ENCODE measurements around the gene ARSG. TPM values are rescaled to one million over a fixed set of nuclear protein-coding genes. Genes with fewer than 3 reads are reported as not detected.
A peak's percentile ranks its signal among the peaks of the same experiment; 100 is the strongest.

ARSG gene
- total and polyA plus RNA-seq, 4 experiments from 2014 or later = 10.4 to 19.1 (median 13.1) TPM

DNA sequence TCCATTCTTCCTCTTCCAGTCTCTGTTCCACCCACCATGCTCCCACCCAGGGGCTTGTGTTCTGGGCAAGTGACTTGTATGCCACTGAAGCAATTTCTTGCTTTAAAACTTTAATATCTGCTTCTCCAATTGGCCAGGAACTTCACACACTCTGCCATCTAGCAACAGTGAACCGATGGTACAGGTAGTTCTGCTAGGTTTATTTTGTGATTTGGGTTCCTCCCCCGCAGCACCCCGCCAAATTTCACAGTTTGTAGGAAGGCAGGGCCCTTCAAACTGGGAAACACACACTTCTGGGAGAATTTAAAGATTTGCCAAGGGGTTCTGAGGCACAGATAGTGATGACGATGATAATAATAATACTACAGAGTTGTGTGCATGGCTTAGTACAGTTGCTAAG lies 3.3 kb downstream of the ARSG start:
- Mint-ChIP-seq H3K36me3 (peaks cover 0 to 4% of the 10 kb centered on the region in 2 donors), H3K9me3 (no peaks in the 10 kb centered on the region), H3K27me3 (no peaks in the 10 kb centered on the region), H3K4me3 (peak overlapping the region in 5 of 8 donors; percentile 47 to 77 (median 64)), H3K4me1 (peaks cover 44 to 85% (median 60%) of the 10 kb centered on the region in 4 donors), H3K27ac (peak overlapping the region in 5 of 7 donors; percentile 64 to 95 (median 87))
- ChIA-PET CTCF (ENCODE audit: partially characterized antibody) (interaction anchor here (1.3 kb wide), 1 partner anchor 120 kb away, joined by 3 read pairs; no protein-coding TSS in a partner anchor), POLR2A (ENCODE audit: partially characterized antibody) (interaction anchor here (9.1 to 9.3 kb wide), 2 partner anchors 53 to 60 kb away, joined by 149 to 151 read pairs; no protein-coding TSS in a partner anchor)
- peaks cover 72% of the 10 kb centered on the region for H3K4me1 ChIP-seq (ENCODE audit: insufficient read depth, low read length)
- no peak overlapping the region for H3K27ac ChIP-seq (ENCODE audit: low read depth, low read length)
- no peak for DNase-seq
- no peaks in the 10 kb centered on the region for H3K27me3 ChIP-seq (ENCODE audit: insufficient read depth, low read length)
- no peak overlapping the region for H3K4me3 ChIP-seq (ENCODE audit: low read length in 2 of 2)
- H3K9me3 ChIP-seq (ENCODE audit: control insufficient read depth in 1 of 2, low read length in 2 of 2) = no peaks in the 10 kb centered on the region
- intact Hi-C loops (cut with micrococcal nuclease) = loop anchor here (5.0 kb wide), 2 partner anchors 47 to 112 kb away; partner anchors contain the start of gene AMZ2
- H3K36me3 ChIP-seq (ENCODE audit: insufficient read depth, low read length) = no peaks in the 10 kb centered on the region

DNA sequence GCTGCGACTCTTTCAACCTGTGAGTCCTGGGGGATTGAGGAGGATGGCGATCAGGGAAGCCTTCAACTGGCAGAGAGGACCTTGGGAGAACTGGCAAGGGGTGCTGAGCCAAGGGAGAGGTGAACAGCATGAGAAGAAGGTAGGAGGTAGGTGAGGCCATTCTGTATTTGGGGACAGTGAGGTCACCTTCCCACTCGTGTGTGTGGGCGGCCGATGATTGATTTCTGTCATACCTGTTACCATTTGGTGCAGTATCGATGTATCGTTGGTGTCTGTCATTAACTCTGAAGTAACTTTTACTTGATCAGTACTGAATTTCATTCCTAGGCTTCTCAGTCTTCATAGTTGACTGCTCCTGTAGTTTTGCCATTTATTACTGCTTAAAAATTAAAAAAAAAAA lies 3.8 kb downstream of the ARSG start:
- ChIA-PET POLR2A (ENCODE audit: partially characterized antibody) (interaction anchor here (3.3 kb wide), 1 partner anchor 50 kb away, joined by 31 read pairs; no protein-coding TSS in a partner anchor), CTCF (ENCODE audit: partially characterized antibody) (no interaction called here)
- Histone ChIP-seq H3K36me3 (ENCODE audit: insufficient read depth, low read length) (no peaks in the 10 kb centered on the region), H3K27me3 (ENCODE audit: insufficient read depth, low read length) (no peaks in the 10 kb centered on the region), H3K9me3 (ENCODE audit: control insufficient read depth in 1 of 2, low read length in 2 of 2) (no peaks in the 10 kb centered on the region), H3K4me1 (ENCODE audit: insufficient read depth, low read length) (peaks cover 67% of the 10 kb centered on the region), H3K4me3 (ENCODE audit: low read length in 2 of 2) (no peak overlapping the region), H3K27ac (ENCODE audit: low read depth, low read length) (no peak overlapping the region)
- DNase-seq = no peak
- H3K27me3 Mint-ChIP-seq = no peaks in the 10 kb centered on the region
- H3K27ac Mint-ChIP-seq = peak overlapping the region; percentile 60 to 95 (median 85)
- H3K36me3 Mint-ChIP-seq = peaks cover 0 to 4% of the 10 kb centered on the region in 2 donors
- peak overlapping the region in 6 of 8 donors; percentile 21 to 77 (median 58) for H3K4me3 Mint-ChIP-seq
- H3K9me3 Mint-ChIP-seq = no peaks in the 10 kb centered on the region
- H3K4me1 Mint-ChIP-seq = peaks cover 40 to 85% (median 57%) of the 10 kb centered on the region in 4 donors
- intact Hi-C loops (cut with micrococcal nuclease) = no loop called here

DNA sequence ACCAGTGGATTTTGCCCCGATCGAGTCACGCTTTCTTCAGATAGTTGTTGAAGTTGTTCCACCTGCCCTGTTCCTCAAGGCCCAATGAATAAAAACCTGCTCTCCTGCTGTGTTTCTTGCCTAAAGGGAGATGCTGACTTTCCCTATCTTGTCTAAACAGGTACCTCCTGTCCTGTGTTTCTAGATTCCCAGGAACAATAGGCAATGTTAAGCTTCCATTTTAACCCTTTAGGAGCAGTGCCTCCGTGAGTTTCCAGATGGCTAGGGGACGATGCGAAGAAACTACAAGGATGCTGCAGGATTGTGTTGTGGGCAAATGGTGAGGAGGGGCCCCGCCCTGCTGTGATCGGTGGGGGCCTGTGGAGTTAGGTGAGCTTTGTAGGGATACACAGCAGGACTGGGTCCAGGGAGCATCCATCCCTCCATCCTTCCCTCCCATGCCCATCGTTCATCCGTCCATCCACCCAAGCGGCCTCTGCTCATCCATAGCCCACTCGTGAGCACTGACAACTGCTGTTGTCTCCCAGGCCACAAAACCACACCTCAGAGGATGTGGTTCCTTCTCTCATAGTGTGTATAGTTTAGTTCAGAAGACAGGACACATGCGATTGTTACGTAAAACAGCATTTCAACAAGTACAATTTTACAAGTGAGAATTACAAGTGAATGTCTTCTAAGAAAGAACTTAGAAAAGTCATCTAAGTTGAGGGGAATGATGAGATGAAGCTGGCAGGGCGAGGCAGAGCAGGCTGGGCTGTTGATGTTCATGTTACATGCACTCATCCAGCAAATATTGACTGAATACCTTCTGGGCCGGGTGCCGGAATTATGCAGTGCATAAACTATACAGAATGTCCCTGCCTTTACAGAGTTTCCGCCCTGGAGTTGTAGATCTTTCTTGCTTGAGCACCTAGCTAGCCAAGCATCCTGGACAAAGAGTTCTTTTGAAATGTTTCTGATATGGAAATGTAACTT lies 5.2 kb downstream of the ARSG start:
- ChIA-PET CTCF (ENCODE audit: partially characterized antibody) (interaction anchor here (0.6 to 2.1 kb wide), 12 partner anchors 10 to 159 kb away, joined by 3 to 7 read pairs (median 4); no protein-coding TSS in a partner anchor), POLR2A (ENCODE audit: partially characterized antibody) (interaction anchor here (0.6 to 3.3 kb wide), 25 partner anchors 11 to 162 kb away, joined by 3 to 31 read pairs (median 4); partner anchors contain the start of gene AMZ2)
- H3K27ac ChIP-seq (ENCODE audit: low read depth, low read length) = peak overlapping the region; percentile 64
- peak overlapping the region in 1 of 2 donors; percentile 49 for H3K4me3 ChIP-seq (ENCODE audit: low read length in 2 of 2)
- intact Hi-C loops (cut with micrococcal nuclease) = loop anchor here (1.0 kb wide), 1 partner anchor 60 kb away; no protein-coding TSS in a partner anchor
- Mint-ChIP-seq H3K9me3 (no peaks in the 10 kb centered on the region), H3K27me3 (no peaks in the 10 kb centered on the region), H3K4me3 (peak overlapping the region; percentile 79 to 90 (median 87)), H3K27ac (peak overlapping the region; percentile 83 to 99 (median 96)), H3K4me1 (peaks cover 38 to 82% (median 62%) of the 10 kb centered on the region in 4 donors), H3K36me3 (no peaks in the 10 kb centered on the region)
- H3K36me3 ChIP-seq (ENCODE audit: insufficient read depth, low read length) = no peaks in the 10 kb centered on the region
- no peaks in the 10 kb centered on the region for H3K27me3 ChIP-seq (ENCODE audit: insufficient read depth, low read length)
- no peaks in the 10 kb centered on the region for H3K9me3 ChIP-seq (ENCODE audit: control insufficient read depth in 1 of 2, low read length in 2 of 2)
- peaks cover 66% of the 10 kb centered on the region for H3K4me1 ChIP-seq (ENCODE audit: insufficient read depth, low read length)
- peak; percentile 79 to 88 (median 85) for DNase-seq

DNA sequence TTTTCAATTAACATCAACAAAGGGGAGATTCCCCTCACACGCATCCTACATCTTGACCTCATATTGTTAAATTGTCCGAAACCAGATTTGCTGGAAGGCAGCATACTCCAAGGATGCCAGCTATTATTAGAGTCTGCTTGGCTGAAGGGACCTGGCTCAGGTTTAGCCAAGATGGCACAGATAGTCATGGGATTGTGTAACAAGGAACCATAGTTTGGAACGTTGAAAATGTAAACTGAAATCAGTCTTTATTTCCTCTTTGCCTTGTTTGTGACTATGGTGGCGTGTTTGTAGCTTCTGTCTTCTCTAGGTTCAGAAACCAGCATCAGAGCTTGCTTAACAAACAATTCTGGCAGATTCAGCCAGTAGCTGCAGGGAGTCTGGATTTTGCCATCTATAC lies 5.9 kb downstream of the ARSG start:
- peaks cover 44 to 85% (median 69%) of the 10 kb centered on the region in 4 donors for H3K4me1 Mint-ChIP-seq
- peak overlapping the region in 1 of 2 donors; percentile 49 for H3K4me3 ChIP-seq (ENCODE audit: low read length in 2 of 2)
- no peaks in the 10 kb centered on the region for H3K27me3 ChIP-seq (ENCODE audit: insufficient read depth, low read length)
- peak overlapping the region; percentile 83 to 99 (median 96) for H3K27ac Mint-ChIP-seq
- ChIA-PET POLR2A (ENCODE audit: partially characterized antibody) (interaction anchor here (0.6 to 3.3 kb wide), 26 partner anchors 11 to 159 kb away, joined by 3 to 31 read pairs (median 4); partner anchors contain the start of gene AMZ2), CTCF (ENCODE audit: partially characterized antibody) (interaction anchor here (0.6 to 2.1 kb wide), 11 partner anchors 9 to 159 kb away, joined by 3 to 7 read pairs (median 5); no protein-coding TSS in a partner anchor)
- H3K36me3 Mint-ChIP-seq = peaks cover 0 to 4% of the 10 kb centered on the region in 2 donors
- H3K36me3 ChIP-seq (ENCODE audit: insufficient read depth, low read length) = no peaks in the 10 kb centered on the region
- H3K4me1 ChIP-seq (ENCODE audit: insufficient read depth, low read length) = peaks cover 66% of the 10 kb centered on the region
- intact Hi-C loops (cut with micrococcal nuclease) = no loop called here
- no peaks in the 10 kb centered on the region for H3K9me3 ChIP-seq (ENCODE audit: control insufficient read depth in 1 of 2, low read length in 2 of 2)
- H3K27me3 Mint-ChIP-seq = no peaks in the 10 kb centered on the region
- peak overlapping the region; percentile 64 for H3K27ac ChIP-seq (ENCODE audit: low read depth, low read length)
- DNase-seq = no peak
- no peaks in the 10 kb centered on the region for H3K9me3 Mint-ChIP-seq
- H3K4me3 Mint-ChIP-seq = peak overlapping the region; percentile 79 to 90 (median 87)

DNA sequence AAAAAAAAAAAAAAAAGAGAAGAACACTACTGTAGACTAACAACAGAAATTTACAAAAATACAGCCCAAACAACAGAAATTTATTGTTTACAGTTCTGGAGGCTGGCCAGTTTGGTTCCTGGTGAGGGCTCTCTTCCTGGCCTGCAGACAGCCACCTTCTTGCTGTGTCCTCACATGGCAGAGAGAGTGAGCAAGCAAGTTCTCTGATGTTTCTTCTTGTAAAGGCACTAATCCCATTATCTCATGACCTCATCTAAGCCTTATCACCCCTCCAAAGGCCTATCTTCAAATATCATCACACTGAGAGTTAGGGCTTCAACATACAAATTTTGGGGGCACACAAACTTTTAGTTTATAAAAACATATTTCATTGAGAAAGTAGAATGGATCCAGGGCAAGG lies 7.3 kb downstream of the ARSG start:
- no peaks in the 10 kb centered on the region for H3K27me3 ChIP-seq (ENCODE audit: insufficient read depth, low read length)
- peak overlapping the region in 3 of 8 donors; percentile 7 to 35 (median 24) for H3K4me3 Mint-ChIP-seq
- H3K9me3 Mint-ChIP-seq = no peaks in the 10 kb centered on the region
- peak overlapping the region in 6 of 7 donors; percentile 22 to 83 (median 75) for H3K27ac Mint-ChIP-seq
- no peak overlapping the region for H3K4me3 ChIP-seq (ENCODE audit: low read length in 2 of 2)
- DNase-seq = no peak
- no peaks in the 10 kb centered on the region for H3K27me3 Mint-ChIP-seq
- ChIA-PET POLR2A (ENCODE audit: partially characterized antibody) (interaction anchor here (0.7 to 2.9 kb wide), 2 partner anchors 13 to 16 kb away, joined by 3 to 23 read pairs; no protein-coding TSS in a partner anchor), CTCF (ENCODE audit: partially characterized antibody) (no interaction called here)
- H3K4me1 Mint-ChIP-seq = peaks cover 42 to 80% (median 66%) of the 10 kb centered on the region in 4 donors
- no peaks in the 10 kb centered on the region for H3K9me3 ChIP-seq (ENCODE audit: control insufficient read depth in 1 of 2, low read length in 2 of 2)
- H3K4me1 ChIP-seq (ENCODE audit: insufficient read depth, low read length) = peaks cover 53% of the 10 kb centered on the region
- H3K27ac ChIP-seq (ENCODE audit: low read depth, low read length) = no peak overlapping the region
- intact Hi-C loops (cut with micrococcal nuclease) = no loop called here
- H3K36me3 ChIP-seq (ENCODE audit: insufficient read depth, low read length) = no peaks in the 10 kb centered on the region
- peaks cover 0 to 4% of the 10 kb centered on the region in 2 donors for H3K36me3 Mint-ChIP-seq

DNA sequence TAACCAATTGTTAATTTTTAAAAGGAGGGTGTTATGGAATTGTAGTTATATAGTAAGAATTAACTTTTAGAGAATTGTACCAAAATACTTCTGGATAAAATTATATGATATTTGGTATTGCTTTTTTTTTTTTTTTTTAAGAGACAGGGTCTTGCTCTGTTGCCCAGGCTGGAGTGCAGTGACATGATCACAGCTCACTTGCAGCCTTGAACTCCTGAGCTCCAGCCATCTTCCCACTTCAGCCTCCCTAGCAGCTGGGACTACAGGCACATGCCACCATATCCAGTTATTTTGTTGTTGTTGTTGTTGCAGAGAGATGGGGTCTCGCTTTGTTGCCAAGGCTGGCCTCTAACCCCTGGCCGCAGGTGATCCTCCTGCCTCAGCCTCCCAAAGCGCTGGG lies 8.5 kb downstream of the ARSG start:
- DNase-seq = no peak
- no peaks in the 10 kb centered on the region for H3K9me3 Mint-ChIP-seq
- Histone ChIP-seq H3K36me3 (ENCODE audit: insufficient read depth, low read length) (no peaks in the 10 kb centered on the region), H3K4me1 (ENCODE audit: insufficient read depth, low read length) (peaks cover 41% of the 10 kb centered on the region), H3K27me3 (ENCODE audit: insufficient read depth, low read length) (no peaks in the 10 kb centered on the region), H3K27ac (ENCODE audit: low read depth, low read length) (no peak overlapping the region), H3K4me3 (ENCODE audit: low read length in 2 of 2) (no peak overlapping the region), H3K9me3 (ENCODE audit: control insufficient read depth in 1 of 2, low read length in 2 of 2) (no peaks in the 10 kb centered on the region)
- H3K27me3 Mint-ChIP-seq = no peaks in the 10 kb centered on the region
- intact Hi-C loops (cut with micrococcal nuclease) = no loop called here
- H3K27ac Mint-ChIP-seq = peak overlapping the region in 1 of 7 donors; percentile 46
- H3K4me1 Mint-ChIP-seq = peaks cover 36 to 67% (median 56%) of the 10 kb centered on the region in 4 donors
- no peak overlapping the region for H3K4me3 Mint-ChIP-seq
- peaks cover 0 to 4% of the 10 kb centered on the region in 2 donors for H3K36me3 Mint-ChIP-seq
- ChIA-PET POLR2A (ENCODE audit: partially characterized antibody) (interaction anchor here (0.6 to 0.9 kb wide), 2 partner anchors 19 to 123 kb away, joined by 3 read pairs; no protein-coding TSS in a partner anchor), CTCF (ENCODE audit: partially characterized antibody) (interaction anchor here (1.0 kb wide), 1 partner anchor 10 kb away, joined by 3 read pairs; no protein-coding TSS in a partner anchor)
